GM12891 (cell line): ENCODE results near the gene LPAR2.

Experiments
- PAX5 ChIP-seq: IDR thresholded peaks from 2 replicates; pipeline ENCODE4 v1.6.1; 2011; ENCODE audit warnings: low read length, moderate library complexity, mild to moderate bottlenecking; ENCODE audit not compliant: insufficient read depth, severe bottlenecking
- POLR2A ChIP-seq: IDR thresholded peaks from 2 replicates; pipeline ENCODE4 v1.6.1; 2011; ENCODE audit warnings: low read depth, low read length, control low read depth
- POLR2AphosphoS5 ChIP-seq: IDR thresholded peaks from 2 replicates; pipeline ENCODE4 v1.6.1; 2011; ENCODE audit warnings: low read depth, low read length, control low read depth
- SPI1 ChIP-seq: IDR thresholded peaks from 2 replicates; pipeline ENCODE4 v1.6.1; 2011; ENCODE audit warnings: low read depth, low read length, control low read depth
- TAF1 ChIP-seq: IDR thresholded peaks from 2 replicates; pipeline ENCODE4 v1.6.1; 2011; ENCODE audit warnings: low read depth, low read length, control low read depth

DNA sequence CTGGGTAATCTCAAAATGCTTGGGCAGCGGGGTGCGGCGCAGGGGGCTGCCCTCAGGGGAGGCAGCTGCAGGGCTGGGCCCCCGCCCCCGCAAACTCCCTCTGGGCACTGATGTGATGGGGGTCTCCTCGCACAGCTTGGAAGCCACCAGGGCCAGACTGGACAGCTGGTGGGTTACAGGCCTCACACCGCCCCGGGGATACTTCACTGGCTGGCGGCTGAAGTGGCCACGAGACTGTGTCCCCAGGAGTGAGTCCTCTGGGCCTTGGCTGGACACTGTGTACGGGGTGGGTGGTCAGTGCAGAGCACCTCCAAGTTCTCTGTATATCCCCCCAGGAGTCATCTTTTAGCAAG lies 2.0 kb upstream of the LPAR2 start:
- TF ChIP-seq POLR2A (no peak), PAX5 (no peak), SPI1 (no peak), POLR2AphosphoS5 (no peak), TAF1 (no peak)
